ENCODE data around the gene FEZ2.

FEZ2 gene

GRCh38 chr2:36561237-36561944 is 36.6 kb downstream of the FEZ2 start:
- DNase-seq = peak; percentile 95

GRCh38 chr2:36560726-36561125 is 37.2 kb downstream of the FEZ2 start:
- no peak for DNase-seq

GRCh38 chr2:36559221-36559942 is 38.6 kb downstream of the FEZ2 start:
- no peak for DNase-seq

GRCh38 chr2:36556842-36557241 is 41.1 kb downstream of the FEZ2 start:
- DNase-seq = peak; percentile 87

- DNase-seq = no peak
Measured at GRCh38 chr2:36555789-36556188, 42.2 kb downstream of the FEZ2 start.

GRCh38 chr2:36554531-36554930 is 43.4 kb downstream of the FEZ2 start:
- no peak for DNase-seq

- DNase-seq = no peak
Measured at GRCh38 chr2:36553683-36554082, 44.3 kb downstream of the FEZ2 start.

GRCh38 chr2:36550006-36550405 is 48.0 kb downstream of the FEZ2 start:
- no peak for DNase-seq

GRCh38 chr2:36549165-36549574 is 48.8 kb downstream of the FEZ2 start:
- DNase-seq = no peak

- no peak for DNase-seq
Measured at GRCh38 chr2:36547906-36548305, 50.1 kb downstream of the FEZ2 start.

GRCh38 chr2:36545871-36546416 is 52.0 kb downstream of the FEZ2 start:
- peak; percentile 58 for DNase-seq

GRCh38 chr2:36544638-36545338 is 53.2 kb downstream of the FEZ2 start:
- no peak for DNase-seq

GRCh38 chr2:36541891-36542595 is 55.9 kb downstream of the FEZ2 start:
- DNase-seq = no peak

GRCh38 chr2:36540986-36541754 is 56.8 kb downstream of the FEZ2 start:
- DNase-seq = no peak

GRCh38 chr2:36539631-36540030 is 58.3 kb downstream of the FEZ2 start:
- peak; percentile 57 for DNase-seq

- no peak for DNase-seq
Measured at GRCh38 chr2:36538335-36538734, 59.6 kb downstream of the FEZ2 start.

GRCh38 chr2:36536776-36537175 is 61.2 kb downstream of the FEZ2 start:
- DNase-seq = no peak

GRCh38 chr2:36535099-36535498 is 62.9 kb downstream of the FEZ2 start:
- DNase-seq = no peak

- DNase-seq = no peak
Measured at GRCh38 chr2:36534275-36534799, 63.6 kb downstream of the FEZ2 start.

- peak; percentile 66 for DNase-seq
Measured at GRCh38 chr2:36530983-36531354, 67.0 kb downstream of the FEZ2 start.

- DNase-seq = peak; percentile 85
Measured at GRCh38 chr2:36530178-36530982, 67.6 kb downstream of the FEZ2 start.
